AG04450 (cell line): ENCODE measurements around the gene JADE3. TPM values are rescaled to one million over a fixed set of nuclear protein-coding genes. Genes with fewer than 3 reads are reported as not detected.

Experiments used
- CTCF ChIA-PET: fragments of 300-600, 350-600 bp; formaldehyde crosslinking; extraction: SDS; loops from one replicate; lab custom pipeline; 2022; ENCODE audit warnings: antibody characterized with exemption, inconsistent platforms; lab: Charles Lee
- POLR2A ChIA-PET: fragments of 350-600 bp; formaldehyde crosslinking; extraction: SDS; loops from one replicate; lab custom pipeline; 2021; ENCODE audit warnings: antibody characterized with exemption, inconsistent platforms; lab: Yijun Ruan, JAX
- DNase-seq: peaks from one replicate; pipeline ENCODE4 v3.0.0-alpha.2; 2011; ENCODE audit warnings: low read depth, low spot score
- H3K27ac ChIP-seq: one replicate; pipeline ENCODE4 v1.5.1; 2012; ENCODE audit warnings: low read depth, low read length, control low read depth
- H3K27me3 ChIP-seq: one replicate; pipeline ENCODE4 v1.6.0; 2012; ENCODE audit warnings: low read length; ENCODE audit not compliant: control insufficient read depth, insufficient read depth
- H3K4me3 ChIP-seq: 2 replicates; pipeline ENCODE4 v1.5.1; 2011; ENCODE audit warnings: mild to moderate bottlenecking, low read depth, low read length, control low read depth
- H3K9me3 ChIP-seq: 2 replicates; pipeline ENCODE4 v1.5.1; 2012; ENCODE audit warnings: low read length; ENCODE audit not compliant: control insufficient read depth, insufficient read depth
- polyA plus RNA-seq: library from polyadenylated mRNA; depleted of rRNA; stranded (reverse); fragments of >200 nt; gene quantifications from 2 replicates; pipeline ENCODE4 v1.2.3, GENCODE V29; 2011
- TF ChIP-seq, protein P1 (sequence below): IDR thresholded peaks from 2 replicates; pipeline ENCODE4 v1.5.1; 2011; ENCODE audit warnings: low read depth, low read length, control low read depth, inconsistent platforms

JADE3 gene
- polyA plus RNA-seq, 1 experiment, result 7.7 TPM

DNA sequence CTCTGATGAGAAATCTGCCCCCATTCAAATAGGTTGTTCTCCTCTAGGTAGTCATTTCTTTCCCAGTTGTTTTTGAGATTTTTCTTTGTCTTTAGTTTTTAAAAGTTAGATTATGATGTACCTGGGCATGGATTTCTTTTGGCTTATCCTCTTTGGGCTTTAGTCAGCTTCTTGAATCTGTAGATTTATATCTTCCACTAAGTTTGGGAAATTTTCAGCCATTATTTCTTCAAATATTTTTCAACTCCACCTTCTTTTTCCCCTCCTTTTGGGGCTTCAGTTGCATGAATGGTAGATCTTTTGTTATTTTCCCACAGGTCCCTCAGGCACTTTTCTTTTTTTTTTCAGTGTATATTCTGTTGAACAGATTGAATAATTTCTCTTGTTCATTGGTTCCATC is 77.3 kb downstream of the JADE3 start:
- ChIA-PET POLR2A (no interaction called here), CTCF (no interaction called here)
- Histone ChIP-seq H3K27ac (no peak overlapping the region), H3K9me3 (no peaks in the 10 kb centered on the region), H3K27me3 (no peaks in the 10 kb centered on the region), H3K4me3 (no peak overlapping the region)
- DNase-seq, result no peak
- TF ChIP-seq, protein P1, sequence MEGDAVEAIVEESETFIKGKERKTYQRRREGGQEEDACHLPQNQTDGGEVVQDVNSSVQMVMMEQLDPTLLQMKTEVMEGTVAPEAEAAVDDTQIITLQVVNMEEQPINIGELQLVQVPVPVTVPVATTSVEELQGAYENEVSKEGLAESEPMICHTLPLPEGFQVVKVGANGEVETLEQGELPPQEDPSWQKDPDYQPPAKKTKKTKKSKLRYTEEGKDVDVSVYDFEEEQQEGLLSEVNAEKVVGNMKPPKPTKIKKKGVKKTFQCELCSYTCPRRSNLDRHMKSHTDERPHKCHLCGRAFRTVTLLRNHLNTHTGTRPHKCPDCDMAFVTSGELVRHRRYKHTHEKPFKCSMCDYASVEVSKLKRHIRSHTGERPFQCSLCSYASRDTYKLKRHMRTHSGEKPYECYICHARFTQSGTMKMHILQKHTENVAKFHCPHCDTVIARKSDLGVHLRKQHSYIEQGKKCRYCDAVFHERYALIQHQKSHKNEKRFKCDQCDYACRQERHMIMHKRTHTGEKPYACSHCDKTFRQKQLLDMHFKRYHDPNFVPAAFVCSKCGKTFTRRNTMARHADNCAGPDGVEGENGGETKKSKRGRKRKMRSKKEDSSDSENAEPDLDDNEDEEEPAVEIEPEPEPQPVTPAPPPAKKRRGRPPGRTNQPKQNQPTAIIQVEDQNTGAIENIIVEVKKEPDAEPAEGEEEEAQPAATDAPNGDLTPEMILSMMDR, result no peak

DNA sequence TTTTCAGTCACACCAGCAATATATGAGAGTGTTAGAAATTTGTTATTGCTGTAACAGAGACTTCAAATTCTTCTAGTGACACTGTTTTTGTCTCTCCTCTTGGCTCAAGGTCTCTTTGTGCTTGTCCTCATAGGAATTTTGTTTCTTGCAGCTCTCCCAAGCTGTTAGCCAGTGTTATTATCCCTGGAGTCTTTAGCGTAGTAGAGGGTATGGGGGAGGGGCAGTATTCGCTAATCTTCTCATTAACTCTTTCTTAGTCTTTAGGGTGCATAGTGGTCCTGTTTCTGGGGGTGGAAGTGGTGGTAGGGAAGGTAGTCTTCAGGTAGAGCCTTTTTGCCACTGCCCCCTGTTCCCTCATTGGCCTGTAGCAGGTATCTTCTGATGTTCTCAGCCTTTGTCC is 79.4 kb downstream of the JADE3 start:
- ChIA-PET POLR2A (no interaction called here), CTCF (no interaction called here)
- H3K27me3 ChIP-seq, result no peaks in the 10 kb centered on the region
- TF ChIP-seq, protein P1, result no peak
- no peak overlapping the region for H3K4me3 ChIP-seq
- DNase-seq, result no peak
- H3K9me3 ChIP-seq, result no peaks in the 10 kb centered on the region
- no peak overlapping the region for H3K27ac ChIP-seq

DNA sequence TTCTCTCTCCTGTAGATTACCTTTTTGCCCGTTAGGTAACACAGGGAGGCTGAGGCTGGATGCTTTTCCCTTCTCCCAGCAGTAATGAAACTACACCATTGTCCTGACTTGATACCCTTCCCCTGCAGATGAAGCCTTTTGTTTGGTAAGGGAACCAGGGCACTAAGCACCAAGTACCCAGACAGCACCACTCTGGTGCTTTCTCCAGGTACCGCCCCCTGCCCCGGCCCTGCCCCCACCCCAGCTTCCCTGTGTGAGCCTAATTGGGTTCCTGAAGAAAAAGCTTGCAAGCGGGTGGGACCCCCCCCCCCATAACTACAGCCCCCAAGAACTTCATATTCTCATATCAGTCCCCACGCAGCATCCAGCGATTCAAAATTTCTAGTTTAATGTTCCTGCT is 79.8 kb downstream of the JADE3 start:
- no peak for DNase-seq
- Histone ChIP-seq H3K9me3 (no peaks in the 10 kb centered on the region), H3K27ac (no peak overlapping the region), H3K27me3 (no peaks in the 10 kb centered on the region), H3K4me3 (no peak overlapping the region)
- ChIA-PET CTCF (no interaction called here), POLR2A (no interaction called here)
- TF ChIP-seq, protein P1, result no peak

DNA sequence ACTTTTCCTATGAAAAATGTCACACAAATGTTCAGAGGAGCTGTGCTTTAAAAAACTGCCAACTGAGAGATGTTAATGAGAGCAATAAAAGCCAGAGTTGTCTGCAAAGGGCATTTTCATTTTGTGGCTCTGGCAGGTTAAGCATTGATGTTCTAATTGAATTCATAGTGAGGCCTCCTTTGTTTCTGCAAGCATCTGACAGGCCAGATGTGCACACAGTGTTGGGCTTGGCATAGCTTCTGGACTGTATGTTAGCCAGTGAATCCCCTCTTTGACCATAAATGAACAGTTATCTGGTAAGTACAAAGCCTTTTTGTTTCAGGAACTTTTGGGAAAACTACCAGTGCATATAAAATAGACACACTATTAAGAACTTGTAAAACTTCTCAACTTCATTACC is 81.9 kb downstream of the JADE3 start:
- H3K9me3 ChIP-seq, result no peaks in the 10 kb centered on the region
- H3K27me3 ChIP-seq, result no peaks in the 10 kb centered on the region
- H3K4me3 ChIP-seq, result no peak overlapping the region
- POLR2A ChIA-PET, result no interaction called here
- no peak overlapping the region for H3K27ac ChIP-seq
- CTCF ChIA-PET, result no interaction called here
- no peak for DNase-seq
- TF ChIP-seq, protein P1, result no peak

DNA sequence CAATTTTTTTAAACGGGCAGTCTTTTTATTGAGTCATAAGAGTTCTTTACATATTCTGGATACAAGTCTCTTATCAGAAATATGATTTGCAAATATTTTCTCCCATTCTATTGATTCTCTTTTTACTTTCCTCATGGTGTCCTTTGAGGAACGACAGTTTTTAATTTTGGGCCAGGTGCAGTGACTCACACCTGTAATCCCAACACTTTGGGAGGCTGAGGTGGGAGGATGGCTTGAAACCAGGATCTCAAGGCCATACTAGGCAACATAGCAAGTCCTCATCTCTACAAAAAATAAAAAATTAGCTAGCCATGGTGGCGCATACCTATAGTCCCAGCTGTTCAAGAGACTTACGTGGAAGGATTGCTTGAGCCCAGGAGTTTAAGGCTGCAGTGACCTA is 99.9 kb downstream of the JADE3 start:
- TF ChIP-seq, protein P1, result no peak
- Histone ChIP-seq H3K27ac (no peak overlapping the region), H3K9me3 (no peaks in the 10 kb centered on the region), H3K27me3 (no peaks in the 10 kb centered on the region), H3K4me3 (no peak overlapping the region)
- DNase-seq, result no peak
- CTCF ChIA-PET, result no interaction called here
- POLR2A ChIA-PET, result no interaction called here
